ENCODE results near the gene SPOCD1.

The SPOCD1 gene

GRCh38 chr1:31814631-31815306 is 1.1 kb downstream of the SPOCD1 start:
- H3K27me3 ChIP-seq (ENCODE audit: control insufficient read depth in 1 of 2, insufficient read depth in 2 of 2, low read length in 2 of 2), result no peaks in the 10 kb centered on the region
- H3K4me1 ChIP-seq (ENCODE audit: control insufficient read depth in 1 of 2, insufficient read depth in 2 of 2, low read length in 2 of 2), result no peaks in the 10 kb centered on the region
- H3K4me3 ChIP-seq (ENCODE audit: low read depth in 1 of 2, low read length in 2 of 2), result no peak overlapping the region
- H3K9ac ChIP-seq (ENCODE audit: low read depth in 1 of 2, low read length in 2 of 2), result no peak overlapping the region
- no peak overlapping the region for H3K27ac ChIP-seq (ENCODE audit: low read depth, low read length)
- no peaks in the 10 kb centered on the region for H3K9me3 ChIP-seq (ENCODE audit: control insufficient read depth in 1 of 2, low read length in 2 of 2)
- H3K36me3 ChIP-seq (ENCODE audit: control insufficient read depth in 1 of 2, insufficient read depth in 2 of 2, low read length in 2 of 2), result no peaks in the 10 kb centered on the region

- Histone ChIP-seq H3K4me3 (ENCODE audit: low read depth in 1 of 2, low read length in 2 of 2) (no peak overlapping the region), H3K36me3 (ENCODE audit: control insufficient read depth in 1 of 2, insufficient read depth in 2 of 2, low read length in 2 of 2) (no peaks in the 10 kb centered on the region), H3K9me3 (ENCODE audit: control insufficient read depth in 1 of 2, low read length in 2 of 2) (no peaks in the 10 kb centered on the region), H3K27ac (ENCODE audit: low read depth, low read length) (no peak overlapping the region), H3K27me3 (ENCODE audit: control insufficient read depth in 1 of 2, insufficient read depth in 2 of 2, low read length in 2 of 2) (no peaks in the 10 kb centered on the region), H3K4me1 (ENCODE audit: control insufficient read depth in 1 of 2, insufficient read depth in 2 of 2, low read length in 2 of 2) (no peaks in the 10 kb centered on the region), H3K9ac (ENCODE audit: low read depth in 1 of 2, low read length in 2 of 2) (no peak overlapping the region)
Measured at GRCh38 chr1:31814041-31814511, 1.7 kb downstream of the SPOCD1 start.

- H3K27ac ChIP-seq (ENCODE audit: low read depth, low read length), result no peak overlapping the region
- H3K9ac ChIP-seq (ENCODE audit: low read depth in 1 of 2, low read length in 2 of 2), result no peak overlapping the region
- H3K4me1 ChIP-seq (ENCODE audit: control insufficient read depth in 1 of 2, insufficient read depth in 2 of 2, low read length in 2 of 2), result no peaks in the 10 kb centered on the region
- no peaks in the 10 kb centered on the region for H3K9me3 ChIP-seq (ENCODE audit: control insufficient read depth in 1 of 2, low read length in 2 of 2)
- no peaks in the 10 kb centered on the region for H3K36me3 ChIP-seq (ENCODE audit: control insufficient read depth in 1 of 2, insufficient read depth in 2 of 2, low read length in 2 of 2)
- H3K27me3 ChIP-seq (ENCODE audit: control insufficient read depth in 1 of 2, insufficient read depth in 2 of 2, low read length in 2 of 2), result no peaks in the 10 kb centered on the region
- H3K4me3 ChIP-seq (ENCODE audit: low read depth in 1 of 2, low read length in 2 of 2), result no peak overlapping the region
Measured at GRCh38 chr1:31812158-31812829, 3.5 kb downstream of the SPOCD1 start.

DNA sequence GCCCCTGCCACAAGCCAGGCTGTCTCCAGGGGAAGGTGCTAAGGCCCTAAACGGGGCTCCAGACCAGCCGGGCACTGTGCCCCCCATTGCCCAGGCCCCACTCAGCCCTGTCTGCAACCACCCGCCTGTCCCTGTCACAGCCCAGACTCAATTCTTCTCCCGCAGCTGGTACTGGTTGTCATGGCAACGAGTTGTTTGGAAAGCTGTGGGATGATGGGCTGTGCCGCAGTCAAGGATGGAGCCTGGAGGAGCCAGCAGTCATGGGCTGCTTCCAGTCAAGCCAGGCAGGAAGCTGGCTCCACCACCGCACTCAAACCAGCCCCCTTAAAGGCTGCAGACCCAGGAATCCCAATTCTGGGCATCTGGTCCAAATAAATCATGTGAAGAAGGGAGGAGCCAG is 4.2 kb downstream of the SPOCD1 start:
- Histone ChIP-seq H3K27me3 (ENCODE audit: control insufficient read depth in 1 of 2, insufficient read depth in 2 of 2, low read length in 2 of 2) (no peaks in the 10 kb centered on the region), H3K36me3 (ENCODE audit: control insufficient read depth in 1 of 2, insufficient read depth in 2 of 2, low read length in 2 of 2) (no peaks in the 10 kb centered on the region), H3K4me3 (ENCODE audit: low read depth in 1 of 2, low read length in 2 of 2) (no peak overlapping the region), H3K9me3 (ENCODE audit: control insufficient read depth in 1 of 2, low read length in 2 of 2) (no peaks in the 10 kb centered on the region), H3K4me1 (ENCODE audit: control insufficient read depth in 1 of 2, insufficient read depth in 2 of 2, low read length in 2 of 2) (no peaks in the 10 kb centered on the region), H3K27ac (ENCODE audit: low read depth, low read length) (no peak overlapping the region), H3K9ac (ENCODE audit: low read depth in 1 of 2, low read length in 2 of 2) (no peak overlapping the region)

GRCh38 chr1:31809698-31810097 is 6.1 kb downstream of the SPOCD1 start:
- no peaks in the 10 kb centered on the region for H3K27me3 ChIP-seq (ENCODE audit: control insufficient read depth in 1 of 2, insufficient read depth in 2 of 2, low read length in 2 of 2)
- no peak overlapping the region for H3K4me3 ChIP-seq (ENCODE audit: low read depth in 1 of 2, low read length in 2 of 2)
- H3K4me1 ChIP-seq (ENCODE audit: control insufficient read depth in 1 of 2, insufficient read depth in 2 of 2, low read length in 2 of 2), result no peaks in the 10 kb centered on the region
- H3K9ac ChIP-seq (ENCODE audit: low read depth in 1 of 2, low read length in 2 of 2), result no peak overlapping the region
- H3K27ac ChIP-seq (ENCODE audit: low read depth, low read length), result no peak overlapping the region
- H3K36me3 ChIP-seq (ENCODE audit: control insufficient read depth in 1 of 2, insufficient read depth in 2 of 2, low read length in 2 of 2), result no peaks in the 10 kb centered on the region
- no peaks in the 10 kb centered on the region for H3K9me3 ChIP-seq (ENCODE audit: control insufficient read depth in 1 of 2, low read length in 2 of 2)

- Histone ChIP-seq H3K36me3 (ENCODE audit: control insufficient read depth in 1 of 2, insufficient read depth in 2 of 2, low read length in 2 of 2) (no peaks in the 10 kb centered on the region), H3K4me1 (ENCODE audit: control insufficient read depth in 1 of 2, insufficient read depth in 2 of 2, low read length in 2 of 2) (no peaks in the 10 kb centered on the region), H3K4me3 (ENCODE audit: low read depth in 1 of 2, low read length in 2 of 2) (no peak overlapping the region), H3K9ac (ENCODE audit: low read depth in 1 of 2, low read length in 2 of 2) (no peak overlapping the region), H3K9me3 (ENCODE audit: control insufficient read depth in 1 of 2, low read length in 2 of 2) (no peaks in the 10 kb centered on the region), H3K27me3 (ENCODE audit: control insufficient read depth in 1 of 2, insufficient read depth in 2 of 2, low read length in 2 of 2) (no peaks in the 10 kb centered on the region), H3K27ac (ENCODE audit: low read depth, low read length) (no peak overlapping the region)
Measured at GRCh38 chr1:31807273-31808048, 8.4 kb downstream of the SPOCD1 start.

DNA sequence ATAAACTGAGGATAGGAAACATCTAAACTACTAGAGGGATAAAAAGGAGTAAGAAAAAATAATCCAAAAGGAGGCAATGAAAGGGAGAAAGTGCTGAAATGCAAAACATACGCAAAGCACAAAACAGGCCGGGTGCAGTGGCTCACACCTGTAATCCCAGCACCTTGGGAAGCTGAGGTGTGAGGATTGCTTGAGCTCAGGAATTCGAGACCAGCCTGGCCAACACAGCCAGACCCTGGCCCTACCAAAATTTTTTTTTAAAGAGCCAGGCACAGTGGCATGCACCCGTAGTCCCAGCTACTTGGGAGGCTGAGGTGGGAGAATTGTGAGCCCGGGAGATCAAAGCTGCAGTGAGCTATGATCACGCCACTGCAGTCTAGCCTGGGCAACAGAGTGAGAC is 10.5 kb downstream of the SPOCD1 start:
- Histone ChIP-seq H3K4me3 (ENCODE audit: low read depth in 1 of 2, low read length in 2 of 2) (no peak overlapping the region), H3K9ac (ENCODE audit: low read depth in 1 of 2, low read length in 2 of 2) (no peak overlapping the region), H3K36me3 (ENCODE audit: control insufficient read depth in 1 of 2, insufficient read depth in 2 of 2, low read length in 2 of 2) (no peaks in the 10 kb centered on the region), H3K27me3 (ENCODE audit: control insufficient read depth in 1 of 2, insufficient read depth in 2 of 2, low read length in 2 of 2) (no peaks in the 10 kb centered on the region), H3K9me3 (ENCODE audit: control insufficient read depth in 1 of 2, low read length in 2 of 2) (no peaks in the 10 kb centered on the region), H3K4me1 (ENCODE audit: control insufficient read depth in 1 of 2, insufficient read depth in 2 of 2, low read length in 2 of 2) (no peaks in the 10 kb centered on the region), H3K27ac (ENCODE audit: low read depth, low read length) (no peak overlapping the region)

DNA sequence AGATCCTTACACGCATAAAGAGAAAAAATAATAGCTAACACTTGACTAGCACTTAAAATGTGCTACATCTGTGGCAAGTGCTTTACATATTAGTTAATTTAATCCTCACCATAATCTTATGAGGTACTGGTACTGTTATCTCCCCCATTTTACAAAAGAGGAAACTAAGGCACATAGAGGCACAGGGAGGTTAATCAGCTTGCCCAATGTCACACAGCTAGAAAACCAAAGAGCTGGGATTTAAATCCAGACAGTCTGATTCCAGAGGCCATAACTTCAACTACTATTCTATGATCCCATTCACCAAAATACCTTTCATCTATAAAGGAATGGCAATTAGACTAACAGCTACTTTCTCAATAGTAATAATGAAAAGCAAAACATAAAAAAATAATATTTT is 11.7 kb downstream of the SPOCD1 start:
- no peaks in the 10 kb centered on the region for H3K4me1 ChIP-seq (ENCODE audit: control insufficient read depth in 1 of 2, insufficient read depth in 2 of 2, low read length in 2 of 2)
- no peaks in the 10 kb centered on the region for H3K36me3 ChIP-seq (ENCODE audit: control insufficient read depth in 1 of 2, insufficient read depth in 2 of 2, low read length in 2 of 2)
- no peak overlapping the region for H3K27ac ChIP-seq (ENCODE audit: low read depth, low read length)
- no peak overlapping the region for H3K4me3 ChIP-seq (ENCODE audit: low read depth in 1 of 2, low read length in 2 of 2)
- no peaks in the 10 kb centered on the region for H3K27me3 ChIP-seq (ENCODE audit: control insufficient read depth in 1 of 2, insufficient read depth in 2 of 2, low read length in 2 of 2)
- H3K9ac ChIP-seq (ENCODE audit: low read depth in 1 of 2, low read length in 2 of 2), result no peak overlapping the region
- H3K9me3 ChIP-seq (ENCODE audit: control insufficient read depth in 1 of 2, low read length in 2 of 2), result no peaks in the 10 kb centered on the region

DNA sequence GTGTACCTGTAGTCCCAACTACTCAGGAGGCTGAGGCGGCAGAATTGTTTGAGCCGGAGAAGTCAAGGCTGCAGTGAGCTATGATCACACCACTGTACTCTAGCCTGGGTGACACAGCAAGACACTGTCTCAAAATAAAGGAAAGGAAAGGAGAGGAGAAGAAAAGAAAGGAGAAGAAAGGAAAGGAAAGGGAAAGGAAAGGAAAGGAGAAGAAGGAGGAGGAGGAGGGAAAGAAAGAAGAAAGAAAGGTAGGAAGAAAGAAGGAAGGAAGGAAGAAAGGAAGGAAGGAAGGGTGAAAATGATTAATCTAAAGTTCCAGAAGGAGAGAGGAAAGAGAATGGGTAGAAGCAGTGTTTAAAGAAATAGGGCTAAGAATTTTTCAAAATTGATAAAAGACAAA is 12.2 kb downstream of the SPOCD1 start:
- H3K36me3 ChIP-seq (ENCODE audit: control insufficient read depth in 1 of 2, insufficient read depth in 2 of 2, low read length in 2 of 2), result no peaks in the 10 kb centered on the region
- H3K27ac ChIP-seq (ENCODE audit: low read depth, low read length), result no peak overlapping the region
- no peaks in the 10 kb centered on the region for H3K4me1 ChIP-seq (ENCODE audit: control insufficient read depth in 1 of 2, insufficient read depth in 2 of 2, low read length in 2 of 2)
- H3K9ac ChIP-seq (ENCODE audit: low read depth in 1 of 2, low read length in 2 of 2), result no peak overlapping the region
- H3K9me3 ChIP-seq (ENCODE audit: control insufficient read depth in 1 of 2, low read length in 2 of 2), result no peaks in the 10 kb centered on the region
- no peaks in the 10 kb centered on the region for H3K27me3 ChIP-seq (ENCODE audit: control insufficient read depth in 1 of 2, insufficient read depth in 2 of 2, low read length in 2 of 2)
- no peak overlapping the region for H3K4me3 ChIP-seq (ENCODE audit: low read depth in 1 of 2, low read length in 2 of 2)

Measured in duodenal mucosa (tissue), 2 donors.